IPS-18a (cell line): ENCODE data around the gene NUFIP1.
"Not testable (repeated sequence)": the region's sequence is repeated elsewhere in the genome, so short reads cannot be mapped to it uniquely, and the experiment has no call there.

Experiments
- H3K27ac ChIP-seq: one replicate; pipeline ENCODE4 v1.5.1; 2013; ENCODE audit warnings: low read length
- H3K27me3 ChIP-seq: one replicate; pipeline ENCODE4 v1.6.1; 2013; ENCODE audit warnings: mild to moderate bottlenecking, low read length; ENCODE audit not compliant: control insufficient read depth, insufficient read depth
- H3K36me3 ChIP-seq: one replicate; pipeline ENCODE4 v1.6.1; 2013; ENCODE audit warnings: low read depth, low read length; ENCODE audit not compliant: control insufficient read depth
- H3K4me1 ChIP-seq: one replicate; pipeline ENCODE4 v1.6.1; 2013; ENCODE audit warnings: low read depth, low read length; ENCODE audit not compliant: control insufficient read depth
- H3K4me3 ChIP-seq: one replicate; pipeline ENCODE4 v1.5.1; 2013; ENCODE audit warnings: low read length
- H3K9ac ChIP-seq: one replicate; pipeline ENCODE4 v1.6.1; 2013; ENCODE audit warnings: mild to moderate bottlenecking, low read length, moderate library complexity
- H3K9me3 ChIP-seq: one replicate; pipeline ENCODE4 v1.6.1; 2013; ENCODE audit warnings: low read depth, low read length; ENCODE audit not compliant: control insufficient read depth

The NUFIP1 gene

GRCh38 chr13:44912278-44913016 is 76.8 kb downstream of the NUFIP1 start:
- no peak overlapping the region for H3K9ac ChIP-seq
- H3K27me3 ChIP-seq, result no peaks in the 10 kb centered on the region
- H3K9me3 ChIP-seq, result peaks cover 9% of the 10 kb centered on the region

DNA sequence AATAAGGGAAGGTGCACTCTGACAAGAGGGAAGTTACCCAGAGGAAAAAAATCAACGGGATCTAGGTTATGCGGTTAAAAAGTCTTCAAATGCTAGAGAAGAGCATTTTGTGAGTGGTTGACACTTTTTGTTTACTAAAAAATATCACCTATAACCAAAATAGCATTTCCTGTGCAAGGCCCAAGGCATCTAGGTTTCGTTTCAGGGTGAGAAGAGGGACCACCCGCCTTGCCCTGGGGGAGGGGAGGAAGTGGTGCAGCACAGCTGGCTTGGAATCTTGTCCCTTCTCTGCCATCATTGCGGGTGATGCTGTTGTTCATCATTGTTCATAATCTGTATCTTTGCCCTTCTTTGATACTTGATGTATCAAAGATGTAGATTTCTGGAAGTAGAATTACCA is 80.6 kb downstream of the NUFIP1 start:
- peaks cover 4% of the 10 kb centered on the region for H3K4me1 ChIP-seq
- H3K27me3 ChIP-seq, result no peaks in the 10 kb centered on the region
- peaks cover 9% of the 10 kb centered on the region for H3K9me3 ChIP-seq
- H3K4me3 ChIP-seq, result no peak overlapping the region
- H3K27ac ChIP-seq, result no peak overlapping the region
- H3K9ac ChIP-seq, result no peak overlapping the region
- H3K36me3 ChIP-seq, result no peaks in the 10 kb centered on the region

More at GRCh38 chr13:44912278-44913016, 76.8 kb downstream of the NUFIP1 start:
- peaks cover 7% of the 10 kb centered on the region for H3K4me1 ChIP-seq
- H3K4me3 ChIP-seq, result no peak overlapping the region
- no peak overlapping the region for H3K27ac ChIP-seq
- H3K36me3 ChIP-seq, result no peaks in the 10 kb centered on the region

DNA sequence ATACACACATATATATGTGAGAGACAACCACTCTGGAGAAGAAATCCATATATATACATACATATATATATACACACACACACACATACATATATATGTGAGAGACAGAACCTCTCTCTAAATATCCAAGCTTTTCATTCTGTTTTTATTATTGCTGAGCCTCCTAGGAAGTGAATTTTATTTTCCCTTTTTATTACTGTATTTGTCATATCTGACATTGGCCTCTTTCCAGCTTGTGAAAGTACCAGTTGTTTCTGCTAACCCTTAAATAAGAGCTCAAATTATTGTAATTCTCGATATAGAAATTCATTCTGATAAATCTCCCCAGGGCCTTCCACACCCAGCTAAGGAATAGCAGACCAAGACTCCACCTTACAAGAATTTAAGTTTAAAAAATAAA is 81.0 kb downstream of the NUFIP1 start:
- H3K4me3 ChIP-seq, result no peak overlapping the region
- H3K27me3 ChIP-seq, result no peaks in the 10 kb centered on the region
- no peak overlapping the region for H3K27ac ChIP-seq
- H3K36me3 ChIP-seq, result no peaks in the 10 kb centered on the region
- peaks cover 6% of the 10 kb centered on the region for H3K4me1 ChIP-seq
- no peak overlapping the region for H3K9ac ChIP-seq
- H3K9me3 ChIP-seq, result peaks cover 9% of the 10 kb centered on the region

DNA sequence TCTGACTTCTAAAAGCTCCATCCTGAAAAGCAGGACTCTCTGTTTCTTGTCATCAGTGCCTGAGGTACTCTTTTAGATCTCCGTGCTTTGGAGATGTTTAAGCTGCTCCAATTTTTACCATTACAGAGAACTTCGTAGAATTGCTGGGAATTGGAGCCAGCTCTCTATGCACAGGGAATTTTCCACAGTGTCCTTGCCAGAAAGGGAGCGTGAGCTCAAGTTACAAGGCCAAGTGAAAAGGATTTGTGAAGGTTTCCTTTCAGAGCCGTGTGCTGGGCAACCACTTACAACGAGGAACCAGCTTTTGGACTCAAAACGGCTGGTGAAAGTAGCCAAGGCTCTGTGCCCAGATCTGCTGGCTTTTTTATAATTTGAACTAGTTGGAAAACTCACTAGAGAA is 82.6 kb downstream of the NUFIP1 start:
- no peak overlapping the region for H3K27ac ChIP-seq
- H3K9me3 ChIP-seq, result peaks cover 5% of the 10 kb centered on the region
- no peaks in the 10 kb centered on the region for H3K36me3 ChIP-seq
- no peak overlapping the region for H3K4me3 ChIP-seq
- H3K9ac ChIP-seq, result no peak overlapping the region
- peaks cover 15% of the 10 kb centered on the region for H3K4me1 ChIP-seq
- no peaks in the 10 kb centered on the region for H3K27me3 ChIP-seq

GRCh38 chr13:44906230-44906629 is 83.0 kb downstream of the NUFIP1 start:
- Histone ChIP-seq H3K27me3 (no peaks in the 10 kb centered on the region), H3K4me1 (peaks cover 15% of the 10 kb centered on the region), H3K27ac (no peak overlapping the region), H3K36me3 (no peaks in the 10 kb centered on the region), H3K4me3 (no peak overlapping the region), H3K9ac (no peak overlapping the region), H3K9me3 (peaks cover under 1% of the 10 kb centered on the region)

GRCh38 chr13:44905556-44905955 is 83.7 kb downstream of the NUFIP1 start:
- Histone ChIP-seq H3K9me3 (no peaks in the 10 kb centered on the region), H3K36me3 (no peaks in the 10 kb centered on the region), H3K9ac (no peak overlapping the region), H3K4me1 (peaks cover 15% of the 10 kb centered on the region), H3K4me3 (no peak overlapping the region), H3K27ac (no peak overlapping the region), H3K27me3 (no peaks in the 10 kb centered on the region)

GRCh38 chr13:44904967-44905366 is 84.3 kb downstream of the NUFIP1 start:
- Histone ChIP-seq H3K9ac (no peak overlapping the region), H3K9me3 (no peaks in the 10 kb centered on the region), H3K4me3 (no peak overlapping the region), H3K4me1 (peaks cover 15% of the 10 kb centered on the region), H3K27ac (no peak overlapping the region), H3K36me3 (no peaks in the 10 kb centered on the region), H3K27me3 (no peaks in the 10 kb centered on the region)

DNA sequence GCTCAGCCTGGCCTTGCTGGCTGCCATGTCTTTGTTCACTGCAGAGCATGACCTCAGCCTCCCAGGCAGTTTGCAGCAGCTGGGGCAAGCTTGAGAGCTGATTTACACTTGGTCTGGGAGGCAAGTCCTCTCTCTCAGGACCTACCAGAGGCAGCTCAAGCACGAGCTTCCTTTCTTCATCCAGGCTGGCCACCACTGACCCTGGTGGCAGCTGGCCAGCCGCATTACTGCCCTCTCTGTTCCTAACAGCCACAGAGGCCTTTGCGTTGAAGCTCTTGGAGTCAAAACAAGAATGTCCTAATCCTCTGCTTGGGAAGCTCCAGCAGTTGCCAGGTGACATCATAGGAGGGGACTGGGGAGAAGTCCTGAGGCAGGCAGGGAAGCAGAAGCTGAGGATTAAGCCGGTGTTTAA is 85.7 kb downstream of the NUFIP1 start:
- Histone ChIP-seq H3K27me3 (no peaks in the 10 kb centered on the region), H3K9ac (no peak overlapping the region), H3K27ac (no peak overlapping the region)

DNA sequence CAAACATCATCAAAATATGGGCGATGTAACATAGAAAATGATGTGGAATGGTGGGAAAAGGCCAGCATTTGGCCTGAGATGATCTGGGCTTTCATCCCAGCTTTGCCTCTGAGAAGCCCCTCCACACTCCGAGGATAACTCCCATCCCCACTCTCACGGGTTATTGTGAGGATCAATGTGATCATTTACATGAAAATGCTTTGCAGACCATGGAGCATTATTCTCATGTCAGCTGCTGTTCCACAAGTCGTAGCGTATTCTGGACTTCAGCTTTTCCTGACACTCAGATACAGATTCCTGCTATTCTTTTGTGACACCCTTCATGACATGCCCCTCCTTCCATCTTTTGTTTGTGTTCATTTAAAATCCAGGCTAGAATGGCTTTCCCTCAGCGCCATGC is 86.5 kb downstream of the NUFIP1 start:
- H3K9me3 ChIP-seq, result no peaks in the 10 kb centered on the region
- H3K4me3 ChIP-seq, result no peak overlapping the region
- H3K9ac ChIP-seq, result no peak overlapping the region
- H3K27ac ChIP-seq, result no peak overlapping the region
- no peaks in the 10 kb centered on the region for H3K27me3 ChIP-seq
- H3K36me3 ChIP-seq, result no peaks in the 10 kb centered on the region
- peaks cover 11% of the 10 kb centered on the region for H3K4me1 ChIP-seq

More for the DNA sequence above, 85.7 kb downstream of the NUFIP1 start:
- no peaks in the 10 kb centered on the region for H3K36me3 ChIP-seq
- H3K4me3 ChIP-seq, result no peak overlapping the region
- H3K4me1 ChIP-seq, result peaks cover 11% of the 10 kb centered on the region
- H3K9me3 ChIP-seq, result no peaks in the 10 kb centered on the region

DNA sequence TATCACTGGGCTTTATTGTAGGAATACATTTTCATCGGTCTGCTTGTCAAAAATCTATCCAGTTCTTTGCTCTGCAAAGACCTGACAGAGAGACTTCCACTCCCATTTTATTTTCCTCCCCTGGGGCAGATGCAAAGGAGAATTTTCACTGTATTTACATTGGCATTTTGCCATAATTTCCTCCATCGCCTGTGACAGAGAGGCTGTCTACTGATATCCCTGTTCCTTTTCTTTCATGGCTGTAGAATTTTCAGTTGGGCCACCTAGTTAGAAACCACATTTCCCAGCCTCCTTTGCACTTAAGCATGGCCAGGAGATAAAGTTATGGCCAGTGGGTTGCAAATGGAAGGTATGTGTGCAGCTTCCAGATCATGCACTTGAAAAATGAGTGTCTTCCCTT is 89.3 kb downstream of the NUFIP1 start:
- H3K27me3 ChIP-seq, result no peaks in the 10 kb centered on the region

DNA sequence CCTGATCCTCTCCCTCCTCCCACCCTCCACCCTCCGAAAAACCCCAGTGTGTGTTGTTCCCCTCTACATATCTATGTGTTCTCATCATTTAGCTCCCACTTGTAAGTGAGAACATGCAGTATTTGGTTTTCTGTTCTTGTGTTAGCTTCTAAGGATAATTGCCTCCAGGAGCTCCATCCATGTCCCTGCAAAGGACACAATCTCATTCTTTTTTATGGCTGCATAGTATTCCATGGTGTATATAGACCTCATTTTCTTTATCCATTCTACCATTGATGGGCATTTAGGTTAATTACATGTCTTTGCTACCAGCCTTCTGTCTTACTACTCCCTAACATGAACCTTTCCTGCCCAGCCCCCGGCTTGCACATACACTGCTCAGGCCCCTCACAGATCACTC is 91.0 kb downstream of the NUFIP1 start:
- not testable (repeated sequence) for H3K36me3 ChIP-seq, H3K27me3 ChIP-seq, H3K4me3 ChIP-seq, H3K9me3 ChIP-seq, H3K4me1 ChIP-seq, H3K9ac ChIP-seq, H3K27ac ChIP-seq

More for the DNA sequence above, 89.3 kb downstream of the NUFIP1 start:
- Histone ChIP-seq H3K36me3 (no peaks in the 10 kb centered on the region), H3K4me1 (peaks cover 11% of the 10 kb centered on the region), H3K9ac (no peak overlapping the region), H3K9me3 (no peaks in the 10 kb centered on the region), H3K4me3 (no peak overlapping the region), H3K27ac (no peak overlapping the region)

- Histone ChIP-seq H3K9me3 (no peaks in the 10 kb centered on the region), H3K27ac (no peak overlapping the region), H3K4me1 (no peaks in the 10 kb centered on the region), H3K36me3 (no peaks in the 10 kb centered on the region), H3K9ac (no peak overlapping the region), H3K27me3 (no peaks in the 10 kb centered on the region), H3K4me3 (no peak overlapping the region)
These were observed 93.3 kb downstream of the NUFIP1 start for GRCh38 chr13:44895953-44896335.
